Stimulated activated CD4-positive, alpha-beta T cell treated with anti-CD3 and anti-CD28 coated beads, Interleukin-2, amount 100 ng/mL, for 24 hours (primary cell): ENCODE results near the gene ATP5F1B.

Experiments used
- DNase-seq, 2 donors: peaks; one replicate each; pipeline ENCODE4 v3.0.0-alpha.2; 2020

Gene ATP5F1B

DNA sequence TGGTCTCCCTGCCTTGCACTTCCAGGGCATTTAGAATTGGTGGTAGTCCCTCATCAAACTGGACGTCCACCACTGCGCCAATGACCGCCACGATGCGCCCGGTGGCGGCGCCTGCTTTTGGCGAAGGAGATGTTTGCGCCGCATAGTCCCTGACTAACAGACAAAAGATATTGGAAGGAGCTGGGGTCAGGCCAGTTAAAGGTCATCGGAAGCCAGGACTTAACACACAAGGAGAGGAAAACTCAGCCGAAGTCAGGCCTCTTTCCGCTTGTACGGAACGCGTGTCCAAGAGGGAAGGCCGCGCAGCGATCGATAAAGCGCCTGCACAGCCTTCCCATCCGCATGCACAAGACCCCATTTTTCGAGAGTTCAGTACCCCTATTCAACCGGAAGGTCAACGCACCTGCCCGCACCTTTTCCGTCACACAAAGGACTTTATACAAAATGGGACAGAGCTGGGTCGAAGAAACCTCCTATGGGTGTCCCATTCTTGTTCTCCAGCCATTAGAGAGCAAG is 525 bp downstream of the ATP5F1B start:
- no peak for DNase-seq

DNA sequence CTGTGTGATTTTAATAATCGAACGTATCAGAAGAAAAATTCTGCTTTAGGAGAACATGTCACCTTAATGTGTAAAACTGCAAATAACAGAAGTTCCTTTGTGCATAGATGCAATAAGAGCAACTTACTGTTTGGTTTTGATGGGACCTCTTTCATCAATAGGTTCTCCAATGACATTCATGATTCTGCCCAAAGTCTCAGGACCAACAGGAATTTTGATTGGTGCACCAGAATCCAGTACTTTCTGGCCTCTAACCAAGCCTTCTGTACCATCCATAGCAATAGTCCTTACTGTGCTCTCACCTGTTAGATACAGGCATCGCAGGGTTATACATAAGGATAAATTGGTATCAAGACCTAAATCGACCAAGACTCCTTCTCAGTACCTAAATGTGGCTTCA is 1.1 kb downstream of the ATP5F1B start:
- DNase-seq: no peak

DNA sequence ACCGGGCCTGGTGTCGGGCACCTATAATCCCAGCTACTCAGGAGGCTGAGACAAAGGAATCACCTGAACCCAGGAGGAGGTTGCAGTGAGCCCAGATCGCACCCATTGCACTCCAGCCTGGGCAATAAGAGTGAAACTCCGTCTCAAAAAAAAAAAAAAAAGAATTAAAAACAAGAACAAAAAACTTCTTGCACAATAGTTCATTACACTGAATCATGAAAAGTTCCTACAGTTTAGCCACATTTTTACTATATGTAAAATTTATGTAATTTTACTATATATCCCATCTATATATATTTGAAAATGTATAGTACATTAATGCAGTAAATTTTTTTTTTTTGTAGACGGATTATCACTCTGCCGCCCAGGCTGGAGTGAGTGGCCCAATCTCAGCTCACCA is 4.6 kb downstream of the ATP5F1B start:
- no peak for DNase-seq

DNA sequence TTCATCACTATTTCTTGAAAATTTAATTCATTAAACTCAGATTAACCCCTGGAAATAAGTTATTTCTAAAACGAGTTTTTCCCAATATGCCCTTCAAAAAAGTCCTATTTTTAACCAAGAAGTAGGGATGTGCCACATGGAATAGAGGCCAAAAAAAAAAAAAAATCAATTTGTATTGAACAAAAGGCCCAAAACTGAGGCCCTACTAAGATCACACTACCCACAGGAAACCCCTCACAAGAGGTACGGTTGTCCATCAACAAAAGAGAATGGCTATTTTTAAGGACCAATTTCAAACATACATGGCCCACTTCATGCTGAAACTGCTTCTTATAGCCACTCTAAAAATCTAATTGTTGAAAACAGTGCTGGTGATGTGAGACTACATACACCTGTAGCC is 8.2 kb downstream of the ATP5F1B start:
- no peak for DNase-seq

DNA sequence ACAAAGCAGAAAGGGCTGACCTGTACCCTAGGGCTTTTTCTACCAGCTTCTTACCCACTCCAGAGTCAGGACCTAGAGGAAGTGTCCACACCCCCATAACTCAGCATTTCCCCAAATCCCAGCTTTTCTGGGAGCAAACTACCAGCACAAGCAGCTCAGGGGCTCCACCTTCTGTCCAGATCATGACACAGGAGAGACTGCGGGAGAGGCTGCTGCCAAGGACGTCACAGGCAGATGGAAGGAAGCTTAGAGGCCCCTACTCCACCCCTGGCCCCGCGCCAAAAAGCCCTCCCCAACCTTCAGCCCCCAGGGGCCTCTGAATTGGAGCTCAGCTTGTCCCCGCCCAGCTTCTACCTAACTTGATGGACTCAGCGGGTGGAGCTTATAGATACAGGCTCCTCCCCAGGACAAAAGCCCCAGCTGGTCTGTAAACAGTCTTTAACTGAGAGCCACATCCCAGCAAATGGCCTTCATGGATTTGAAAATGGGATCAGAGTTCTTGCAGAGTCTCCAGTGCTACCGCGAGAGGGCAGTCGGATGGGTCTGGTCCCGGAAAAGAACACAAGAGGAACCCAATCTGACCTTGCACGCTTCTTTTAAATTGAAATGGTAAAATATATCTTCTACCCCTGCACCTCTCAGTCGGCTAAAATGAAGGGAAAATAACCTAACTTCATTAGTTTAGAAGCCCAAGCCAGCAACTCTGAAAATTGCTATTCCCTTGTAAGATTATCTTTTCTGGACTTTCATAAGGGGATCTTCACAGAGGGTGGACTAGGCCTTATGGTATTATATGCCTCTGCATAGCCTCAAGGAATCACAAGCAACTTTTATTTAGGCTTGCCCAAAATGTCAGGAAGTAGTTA is 8.9 kb downstream of the ATP5F1B start:
- peak; percentile 89 to 90 for DNase-seq

DNA sequence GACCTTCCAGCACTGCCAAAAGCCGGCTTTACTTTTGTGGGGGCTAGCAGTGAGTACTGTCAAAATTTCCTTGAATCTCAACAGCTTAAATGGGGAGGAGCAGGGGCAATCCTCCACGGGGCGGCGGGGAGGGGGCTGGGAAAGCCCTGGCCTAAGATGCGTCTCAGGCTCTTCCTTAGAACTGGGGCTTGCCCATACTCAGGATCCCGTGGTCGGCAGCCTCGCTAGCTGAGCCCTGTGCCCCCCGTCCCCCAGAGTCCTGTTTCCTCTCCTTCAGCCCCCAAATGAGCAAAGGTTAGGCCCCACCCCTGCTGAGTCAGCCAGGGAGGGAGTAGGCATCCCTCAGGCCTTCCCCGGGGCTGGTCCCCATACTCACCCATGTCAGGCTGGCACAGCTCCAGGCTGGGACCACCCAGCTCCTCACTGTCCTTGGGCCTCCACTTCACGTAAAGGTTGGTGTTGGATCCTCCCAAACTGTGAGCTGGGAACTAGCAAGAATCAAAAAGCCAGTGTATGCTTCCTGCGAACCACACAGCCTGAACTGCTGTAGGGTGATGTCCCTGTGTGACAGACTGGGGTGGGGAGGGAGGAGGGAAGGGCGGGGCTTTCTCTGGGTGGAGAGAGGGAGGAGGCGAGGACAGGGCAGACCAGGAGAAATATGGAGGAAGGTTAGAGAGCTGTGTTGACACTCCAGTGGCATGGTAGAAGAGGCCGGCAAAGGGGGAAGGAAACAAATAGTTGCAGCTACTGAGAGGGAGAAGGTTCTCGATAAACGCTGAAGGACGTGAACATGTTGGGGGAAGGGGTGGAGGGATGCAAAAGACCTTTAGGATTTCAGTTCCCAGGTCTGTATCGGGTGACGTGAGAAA is 9.7 kb downstream of the ATP5F1B start:
- DNase-seq: peak; percentile 85

DNA sequence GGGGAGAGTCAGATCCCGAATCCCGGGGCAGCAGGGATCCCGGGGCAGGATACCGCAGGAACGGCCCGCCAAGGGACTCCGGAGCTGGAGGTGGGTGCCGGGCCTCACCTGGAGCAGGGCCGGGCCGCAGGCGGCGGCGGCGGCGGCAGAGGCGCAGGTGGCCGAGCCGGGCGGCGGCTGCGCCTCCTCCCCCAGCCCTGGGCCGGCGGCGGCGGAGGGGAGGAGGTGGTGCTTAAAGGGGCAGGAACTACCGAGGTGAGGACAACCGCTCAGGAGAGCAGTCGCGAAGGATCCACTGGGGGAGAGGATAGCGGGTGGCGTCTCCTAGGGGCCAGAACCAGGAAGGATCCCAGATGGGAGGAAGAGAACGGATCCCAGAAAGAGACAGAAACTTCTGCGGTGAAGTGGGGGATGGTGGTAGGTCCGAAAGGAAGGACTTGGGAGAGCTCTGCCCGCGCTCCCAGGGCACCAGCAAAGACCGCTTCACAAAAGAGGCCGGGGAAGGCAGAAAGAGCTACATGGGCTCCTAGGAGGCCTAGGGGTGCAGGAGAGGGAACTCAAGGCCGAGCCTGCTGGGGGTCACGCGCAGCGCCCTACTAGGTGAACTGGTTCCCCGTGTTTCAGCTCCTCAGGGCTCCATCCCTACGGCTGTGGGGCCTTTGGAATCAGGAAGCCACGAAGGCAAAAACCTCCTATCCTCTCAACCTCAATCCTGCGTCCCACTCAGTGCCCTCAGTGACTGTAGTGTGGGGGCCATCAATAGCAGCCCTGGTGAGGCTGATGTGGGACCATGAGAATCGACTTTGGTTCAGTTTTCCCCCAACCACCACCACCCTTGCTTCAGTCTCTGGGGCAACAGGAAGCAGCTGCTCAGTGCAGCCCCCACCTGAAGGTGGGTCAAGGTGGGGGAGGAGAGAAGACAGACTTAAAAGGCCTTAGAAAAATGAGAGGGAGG is 10.7 kb downstream of the ATP5F1B start:
- peak; percentile 70 to 73 for DNase-seq

DNA sequence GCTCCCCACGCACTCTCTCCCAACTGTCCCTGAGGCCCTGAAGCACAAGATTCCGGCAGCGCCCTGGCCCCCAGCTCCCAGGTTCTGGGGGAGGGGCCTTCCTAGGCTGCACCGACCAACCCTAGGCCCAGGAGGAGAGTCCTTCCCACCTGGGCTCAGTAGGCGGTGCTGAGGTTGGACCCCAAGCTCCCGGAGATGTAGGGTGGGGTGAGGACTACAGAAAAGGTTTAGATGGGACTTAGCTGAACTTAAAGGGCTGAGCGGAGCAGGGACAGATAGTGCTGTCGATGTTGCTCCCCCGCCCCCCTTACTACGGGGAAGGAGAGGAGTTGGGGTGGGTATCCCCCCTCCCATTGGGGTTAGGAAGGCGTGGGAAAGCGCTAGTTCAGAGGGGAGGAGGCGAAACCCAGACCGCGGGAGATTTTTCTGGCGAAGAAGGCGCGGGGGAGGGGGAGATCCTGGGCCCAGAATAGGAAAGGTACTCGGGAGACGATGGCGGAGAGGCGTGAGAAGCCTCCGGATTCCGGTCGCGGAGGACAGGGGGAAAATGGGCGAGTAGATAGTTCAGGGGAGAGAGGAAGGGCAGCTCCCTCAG is 11.4 kb downstream of the ATP5F1B start:
- peak in 1 of 2 donors; percentile 42 for DNase-seq

DNA sequence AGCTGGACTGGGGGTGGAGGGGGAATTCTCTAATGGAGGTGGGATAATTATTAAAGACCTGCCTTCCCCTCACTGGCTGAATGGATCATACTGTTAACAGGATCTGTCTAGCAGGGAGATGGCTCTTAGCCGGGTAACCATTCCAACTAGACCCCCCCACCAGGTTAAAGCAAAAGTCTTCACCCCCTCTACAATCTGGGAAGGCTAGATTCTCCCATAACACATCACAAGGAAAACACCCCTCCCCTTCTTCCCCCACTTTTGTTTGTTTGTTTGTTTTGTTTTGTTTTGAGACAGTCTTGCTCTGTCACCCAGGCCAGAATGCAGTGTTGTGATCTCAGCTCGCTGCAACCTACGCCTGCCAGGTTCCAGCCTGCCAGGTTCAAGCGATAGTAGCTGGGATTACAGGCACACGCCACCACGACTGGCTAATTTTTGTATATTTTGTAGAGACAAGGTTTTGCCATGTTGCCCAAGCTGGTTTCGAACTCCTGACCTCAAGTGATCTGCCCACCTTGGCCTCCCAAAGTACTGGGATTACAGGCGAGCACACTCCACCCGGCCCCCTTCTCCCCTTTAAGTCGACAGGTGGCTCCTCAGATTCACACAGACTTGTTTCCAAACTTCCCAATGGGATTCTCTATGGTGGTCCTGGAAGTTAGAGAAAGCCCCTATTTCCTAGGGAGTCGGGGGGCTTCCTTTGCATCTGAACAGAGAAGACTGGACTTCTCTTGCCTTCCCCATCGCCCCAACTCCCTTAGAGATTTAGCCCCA is 12.1 kb downstream of the ATP5F1B start:
- no peak for DNase-seq

DNA sequence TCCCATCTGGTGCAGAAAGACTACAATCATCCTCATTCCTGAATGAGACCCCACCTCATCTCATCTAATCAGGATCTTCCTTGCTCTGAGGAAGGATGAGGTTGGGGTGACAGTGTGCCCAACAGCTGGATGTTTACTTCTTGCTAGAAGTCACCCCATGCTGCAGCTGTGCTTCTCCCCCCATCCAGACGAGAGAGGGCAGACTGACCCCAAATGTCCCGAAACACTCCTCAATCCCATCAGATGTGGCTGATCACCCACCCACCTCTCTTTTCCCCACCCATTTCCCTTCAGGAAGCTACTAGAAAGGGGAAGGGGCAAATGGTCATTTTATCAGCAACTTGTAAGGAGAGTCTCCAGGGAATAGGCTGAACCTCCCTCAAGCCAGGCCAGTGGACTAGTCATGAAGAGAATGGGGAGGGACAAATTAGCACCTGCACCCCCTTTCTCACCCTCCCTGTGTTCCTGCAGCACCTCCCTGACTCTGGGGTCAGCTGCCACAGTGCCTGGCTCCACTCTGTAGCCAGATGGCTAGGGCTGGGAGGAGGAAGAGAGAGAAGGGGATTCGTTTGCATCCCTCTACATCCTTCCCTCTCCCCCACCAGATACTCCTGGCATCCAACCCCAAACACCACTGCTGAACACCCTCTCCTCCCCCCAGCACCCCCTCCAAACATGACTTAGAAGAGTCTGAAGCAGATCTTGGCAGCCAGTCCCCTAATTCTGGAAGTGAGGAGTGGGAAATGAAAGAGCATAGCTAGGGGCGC is 12.9 kb downstream of the ATP5F1B start:
- DNase-seq: no peak

DNA sequence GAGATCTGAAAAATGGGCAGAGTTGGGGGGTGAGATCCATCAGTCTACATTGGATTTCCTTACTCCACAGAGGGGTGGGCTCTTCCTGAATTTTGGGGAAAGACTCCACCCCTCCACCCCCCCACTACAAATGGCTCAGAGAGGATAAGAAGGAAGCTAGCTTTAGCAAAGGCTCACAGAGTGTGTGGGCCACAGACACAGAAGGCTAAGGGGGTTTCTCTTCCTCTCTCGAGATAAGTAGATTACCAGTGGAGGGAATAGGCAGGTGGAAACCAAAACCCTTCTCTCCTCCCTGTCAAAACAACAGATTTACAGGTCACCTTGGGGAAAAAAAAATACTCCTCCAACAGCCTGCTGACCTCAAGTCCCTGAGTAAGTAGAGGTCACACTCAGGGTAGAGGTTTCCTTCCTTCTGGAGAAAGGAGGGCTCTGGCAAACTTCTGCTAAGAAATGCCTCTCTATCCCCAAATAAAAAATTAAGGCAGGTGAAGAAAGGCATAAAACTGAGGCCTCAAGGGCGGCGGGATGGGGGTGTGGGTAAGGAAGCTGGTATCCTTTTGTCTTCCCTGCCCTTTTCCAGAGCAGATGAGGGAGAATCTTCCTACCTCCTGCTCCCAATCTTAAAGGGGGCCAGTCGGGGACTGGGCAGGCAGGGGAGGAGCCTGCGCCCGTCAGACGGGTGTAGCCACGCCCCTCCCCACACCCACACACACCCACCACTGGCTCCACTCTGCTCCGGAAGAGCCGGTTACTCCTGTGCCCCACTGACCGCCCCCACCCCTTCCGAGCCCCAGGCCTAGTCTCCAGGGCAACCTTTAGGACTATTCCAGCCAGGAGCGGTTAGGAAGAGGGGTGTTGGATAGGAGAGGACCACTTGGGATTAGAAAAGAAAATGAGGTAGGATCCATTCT is 13.7 kb downstream of the ATP5F1B start:
- DNase-seq: peak; percentile 63 to 72

DNA sequence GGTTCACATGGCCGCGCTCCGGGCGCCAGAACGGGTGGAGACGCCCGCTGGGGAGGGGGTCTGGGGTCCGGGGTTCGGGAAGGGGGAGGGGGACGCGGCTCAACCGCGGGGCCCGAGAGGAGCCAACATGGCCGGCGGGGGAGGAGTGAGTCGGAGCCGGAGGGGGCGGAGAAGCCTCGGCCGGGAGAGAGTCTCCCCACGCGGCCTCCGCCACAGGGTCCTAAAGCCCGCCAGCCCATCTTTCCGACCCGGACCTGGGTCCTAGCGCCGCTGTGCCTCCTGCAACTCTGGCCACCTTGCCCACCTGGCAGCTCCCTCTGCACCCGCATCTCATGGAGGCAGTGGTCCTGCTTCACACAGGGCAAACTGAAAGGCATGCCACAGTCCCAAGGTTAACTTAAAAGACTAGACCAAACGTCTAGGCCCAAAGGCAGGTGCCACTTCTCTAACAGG is 15.6 kb downstream of the ATP5F1B start, which contains the start of gene BAZ2A:
Gene BAZ2A, minus strand, starts transcription at position 147 of the 453 bp plus-strand sequence. CDS start 12,796 bp downstream, outside the sequence.
- peak; percentile 86 to 90 for DNase-seq

DNA sequence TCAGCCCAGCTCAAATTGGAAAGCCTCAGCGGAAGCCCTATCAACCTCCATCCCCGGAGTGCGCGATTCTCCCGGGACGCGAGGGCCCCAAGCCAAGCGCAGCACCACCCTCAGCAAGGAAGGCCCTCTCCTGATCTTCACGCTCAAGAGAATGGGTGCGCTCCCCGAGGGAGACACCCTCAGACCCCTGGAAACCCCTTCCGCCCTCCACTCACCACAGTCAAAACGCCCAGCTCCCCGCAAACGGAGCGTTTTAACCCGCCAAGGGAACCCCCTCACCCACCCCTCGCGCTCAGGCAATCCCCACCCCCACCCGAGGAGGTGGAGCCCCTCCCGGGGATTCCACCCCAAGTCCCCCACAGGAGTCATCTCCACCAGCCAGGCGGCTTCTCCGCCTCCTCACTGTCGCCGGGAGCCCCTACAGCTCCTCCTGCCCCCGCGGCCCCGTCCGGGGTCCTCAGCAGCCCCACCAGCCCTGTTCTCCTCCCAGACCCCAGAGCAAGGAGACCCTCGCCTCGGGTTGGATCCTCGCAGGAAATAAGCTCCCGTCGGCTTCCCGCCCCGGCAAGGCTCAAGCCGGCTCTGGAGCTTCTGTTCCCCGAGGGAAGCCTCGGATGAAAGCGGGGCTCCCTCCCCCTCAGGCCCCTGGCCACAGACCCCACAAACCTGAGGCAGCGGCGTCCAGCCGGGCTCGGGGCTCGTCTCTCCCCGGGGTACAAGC is 16.2 kb downstream of the ATP5F1B start:
- peak; percentile 51 to 52 for DNase-seq

DNA sequence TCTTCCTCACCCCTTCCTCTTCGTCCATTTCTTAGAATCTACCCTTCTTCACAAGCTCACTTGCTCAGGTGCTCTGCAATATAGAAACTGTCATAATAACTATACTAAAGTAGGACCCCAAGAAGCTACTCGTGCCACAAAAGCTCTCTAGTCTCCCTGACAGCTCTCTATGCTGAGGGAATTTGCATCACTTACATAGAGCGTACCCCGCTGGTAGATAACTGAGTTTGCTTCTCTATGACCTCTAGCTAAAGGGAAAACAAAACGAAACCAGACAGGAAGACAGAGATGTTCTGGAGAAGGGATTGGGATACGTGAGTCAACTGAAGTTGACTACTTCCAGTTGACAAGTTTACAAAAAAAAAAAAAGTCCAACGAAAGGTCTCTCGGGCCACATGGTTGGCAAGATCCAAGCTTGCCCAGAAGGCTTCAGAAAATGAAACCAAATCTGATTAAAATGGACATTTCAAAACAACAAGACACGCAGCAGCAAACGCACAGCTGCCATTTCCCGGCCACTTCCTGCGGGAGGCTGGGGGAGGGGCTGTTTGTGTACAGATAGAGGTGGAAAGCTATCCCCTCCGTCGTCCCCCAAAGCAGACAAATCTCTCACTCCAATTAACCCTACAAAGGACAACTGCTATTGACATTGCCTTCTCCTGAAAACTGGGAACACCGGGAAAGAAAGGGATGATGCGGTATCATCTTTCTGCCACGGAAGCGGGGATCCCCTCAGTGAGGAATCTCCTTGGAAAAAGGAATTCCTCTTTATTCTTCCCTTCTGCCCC is 16.9 kb downstream of the ATP5F1B start:
- peak; percentile 62 to 73 for DNase-seq

DNA sequence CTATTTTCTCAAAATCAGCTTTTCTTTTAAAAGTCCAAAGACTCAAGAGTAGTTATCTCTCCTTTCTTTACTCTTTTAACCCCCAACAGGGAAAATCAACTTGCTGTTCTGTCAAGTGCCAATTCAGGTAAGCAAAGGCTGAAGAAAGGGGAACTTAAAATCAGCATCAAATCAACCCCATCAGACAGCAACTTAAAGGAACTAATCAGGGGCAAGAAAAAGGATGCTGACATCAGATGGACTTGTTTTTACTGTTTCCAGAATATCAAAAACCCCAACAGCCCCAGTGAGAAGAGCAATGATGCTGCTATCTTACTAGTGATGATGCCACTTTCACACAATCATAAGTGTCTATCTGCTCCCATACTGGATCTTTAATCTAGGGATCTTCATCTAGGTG is 19.1 kb downstream of the ATP5F1B start:
- DNase-seq: no peak

DNA sequence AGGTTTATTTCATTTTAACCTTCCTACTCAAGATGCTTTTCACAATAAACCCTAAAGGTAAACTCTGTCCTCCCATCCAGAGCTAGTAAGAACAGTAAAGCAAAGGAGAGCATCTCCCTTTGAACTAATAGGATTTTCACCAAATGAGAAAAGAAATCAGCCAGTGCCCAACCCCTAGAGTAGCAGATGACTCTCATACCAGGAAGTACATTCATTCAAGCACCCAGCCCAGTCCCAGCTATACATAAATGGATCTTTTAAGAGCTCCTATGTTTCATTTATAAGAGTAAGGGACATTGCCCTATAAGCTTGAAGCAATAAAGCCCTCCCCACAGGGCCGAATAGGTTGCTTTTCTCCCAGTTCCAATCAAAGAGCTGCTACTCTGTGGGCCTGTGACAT is 23.2 kb downstream of the ATP5F1B start:
- no peak for DNase-seq

DNA sequence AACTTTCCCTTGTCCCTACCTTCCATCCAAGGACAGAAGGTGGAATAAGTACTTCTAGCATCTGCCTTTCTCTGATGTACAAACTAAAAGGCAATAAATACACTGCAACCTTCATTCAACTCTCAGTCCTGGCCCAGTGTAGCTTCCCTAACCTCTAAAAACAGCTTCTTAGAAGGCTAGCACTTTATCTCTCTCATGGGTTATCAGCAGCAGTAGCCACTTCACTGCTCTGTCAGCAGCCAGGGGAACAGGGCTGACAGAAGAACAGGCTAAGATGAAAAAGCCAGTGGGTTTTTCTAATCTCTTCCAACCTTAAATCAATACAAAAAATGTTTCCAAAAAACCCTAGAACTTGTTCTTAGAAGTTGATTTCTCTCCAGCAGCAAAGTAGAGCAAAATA is 28.9 kb downstream of the ATP5F1B start:
- DNase-seq: no peak

DNA sequence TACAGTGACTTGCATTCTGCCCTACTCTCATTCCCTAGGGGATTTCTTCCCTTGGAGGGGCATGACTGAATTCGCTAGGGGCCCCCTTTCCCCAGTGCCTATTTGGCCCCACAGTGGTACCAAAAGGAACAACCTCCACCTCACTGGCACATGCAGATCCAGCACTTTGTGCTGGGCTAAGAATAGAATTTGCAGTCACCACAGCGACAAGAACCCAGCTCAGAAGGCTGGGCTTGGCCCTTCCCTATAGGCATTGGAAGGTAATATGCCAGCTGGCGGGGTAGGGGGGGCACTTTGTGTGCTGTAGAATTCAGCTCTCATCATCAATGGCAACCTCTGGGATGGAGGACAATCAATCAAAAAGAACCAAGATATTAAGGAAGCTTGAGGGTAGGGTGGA is 29.5 kb downstream of the ATP5F1B start:
- no peak for DNase-seq
